ENCODE data around the gene RPS18. TPM values are rescaled to one million over a fixed set of nuclear protein-coding genes. Genes with fewer than 3 reads are reported as not detected.

Gene RPS18
- total RNA-seq, 1 experiment from 2014 or later = 2,796 TPM

GRCh38 chr6:33314943-33315792 is 43.3 kb downstream of the RPS18 start:
- DNase-seq (ENCODE audit: low spot score) = peak; percentile 4

- DNase-seq (ENCODE audit: low spot score) = no peak
Measured at GRCh38 chr6:33315793-33316602, 44.1 kb downstream of the RPS18 start.

GRCh38 chr6:33316603-33317418 is 44.9 kb downstream of the RPS18 start:
- no peak for DNase-seq (ENCODE audit: low spot score)

- DNase-seq (ENCODE audit: low spot score) = no peak
Measured at GRCh38 chr6:33317419-33317668, 45.5 kb downstream of the RPS18 start.

GRCh38 chr6:33317669-33318425 is 46.0 kb downstream of the RPS18 start, which contains the start of gene ZBTB22:
Gene ZBTB22 (minus strand): TSS chr6:33317744. CDS start chr6:33316916, 828 bp downstream.
- DNase-seq (ENCODE audit: low spot score) = peak; percentile 97

GRCh38 chr6:33318426-33319073 is 46.7 kb downstream of the RPS18 start:
- no peak for DNase-seq (ENCODE audit: low spot score)

GRCh38 chr6:33319939-33320314 is 48.1 kb downstream of the RPS18 start:
- DNase-seq (ENCODE audit: low spot score) = no peak

- DNase-seq (ENCODE audit: low spot score) = peak; percentile 50
Measured at GRCh38 chr6:33320315-33321181, 48.7 kb downstream of the RPS18 start.

- DNase-seq (ENCODE audit: low spot score) = no peak
Measured at GRCh38 chr6:33321227-33321626, 49.4 kb downstream of the RPS18 start.

- DNase-seq (ENCODE audit: low spot score) = no peak
Measured at GRCh38 chr6:33323623-33323948, 51.7 kb downstream of the RPS18 start.

- DNase-seq (ENCODE audit: low spot score) = no peak
Measured at GRCh38 chr6:33324125-33324524, 52.2 kb downstream of the RPS18 start.

Other genes with a start within 250 kb of the RPS18 start
- gene HLA-DPA1, start 198.4 kb upstream of the RPS18 start, total RNA-seq (2014; rRNA removed; shearing (Covaris generic)) = 5.2 and 5.4 TPM in 2 replicates
- 25.4 and 47.3 TPM in 2 replicates for gene HLA-DPB1, start 196.1 kb upstream of the RPS18 start, total RNA-seq (2014; rRNA removed; shearing (Covaris generic))
- gene COL11A2, start 79.6 kb upstream of the RPS18 start, total RNA-seq (2014; rRNA removed; shearing (Covaris generic)) = 0.10 and 0.39 TPM in 2 replicates
- gene RXRB, start 71.4 kb upstream of the RPS18 start, total RNA-seq (2014; rRNA removed; shearing (Covaris generic)) = 7.8 and 8.3 TPM in 2 replicates
- gene SLC39A7, start 71.2 kb upstream of the RPS18 start, total RNA-seq (2014; rRNA removed; shearing (Covaris generic)) = 64.8 and 69.5 TPM in 2 replicates
- 1.2 and 5.6 TPM in 2 replicates for gene HSD17B8, start 67.4 kb upstream of the RPS18 start, total RNA-seq (2014; rRNA removed; shearing (Covaris generic))
- 26.9 and 29.3 TPM in 2 replicates for gene RING1, start 63.6 kb upstream of the RPS18 start, total RNA-seq (2014; rRNA removed; shearing (Covaris generic))
- gene VPS52, start 199 bp upstream of the RPS18 start, total RNA-seq (2014; rRNA removed; shearing (Covaris generic)) = 16.9 and 38.9 TPM in 2 replicates
- not detected in 2 replicates for gene B3GALT4, start 5.0 kb downstream of the RPS18 start, total RNA-seq (2014; rRNA removed; shearing (Covaris generic))
- gene WDR46, start 17.2 kb downstream of the RPS18 start, total RNA-seq (2014; rRNA removed; shearing (Covaris generic)) = 89.0 and 99.5 TPM in 2 replicates
- 85.0 and 105 TPM in 2 replicates for gene PFDN6, start 17.5 kb downstream of the RPS18 start, total RNA-seq (2014; rRNA removed; shearing (Covaris generic))
- 14.7 and 17.5 TPM in 2 replicates for gene RGL2, start 26.9 kb downstream of the RPS18 start, total RNA-seq (2014; rRNA removed; shearing (Covaris generic))
- 56.5 and 69.8 TPM in 2 replicates for gene TAPBP, start 42.0 kb downstream of the RPS18 start, total RNA-seq (2014; rRNA removed; shearing (Covaris generic))
- 7.9 and 11.3 TPM in 2 replicates for gene ZBTB22, start 45.7 kb downstream of the RPS18 start, total RNA-seq (2014; rRNA removed; shearing (Covaris generic))
- 45.4 and 73.9 TPM in 2 replicates for gene DAXX, start 50.9 kb downstream of the RPS18 start, total RNA-seq (2014; rRNA removed; shearing (Covaris generic))
- gene KIFC1, start 119.7 kb downstream of the RPS18 start, total RNA-seq (2014; rRNA removed; shearing (Covaris generic)) = 52.4 and 67.2 TPM in 2 replicates
- 20.4 and 20.5 TPM in 2 replicates for gene PHF1, start 138.9 kb downstream of the RPS18 start, total RNA-seq (2014; rRNA removed; shearing (Covaris generic))
- 183 and 222 TPM in 2 replicates for gene CUTA, start 146.0 kb downstream of the RPS18 start, total RNA-seq (2014; rRNA removed; shearing (Covaris generic))
- gene SYNGAP1, start 148.0 kb downstream of the RPS18 start, total RNA-seq (2014; rRNA removed; shearing (Covaris generic)) = 0.37 and 0.75 TPM in 2 replicates
- gene ZBTB9, start 182.5 kb downstream of the RPS18 start, total RNA-seq (2014; rRNA removed; shearing (Covaris generic)) = 5.6 and 7.6 TPM in 2 replicates